Smooth muscle cell (in vitro differentiated cells): ENCODE data around the gene ZPBP. TPM values are rescaled to one million over a fixed set of nuclear protein-coding genes. Genes with fewer than 3 reads are reported as not detected.

Source experiments
- DNase-seq: peaks from one replicate; lab custom pipeline; 2025; ENCODE audit not compliant: unreplicated experiment; lab: John Stamatoyannopoulos, UW
- H2AFZ ChIP-seq: fragments of 200-600 bp; sonication (generic); 2 replicates; pipeline ENCODE4 v1.6.0; 2016; ENCODE audit warnings: antibody characterized with exemption, low read depth, mild to moderate bottlenecking
- H3F3A ChIP-seq: fragments of 200-600 bp; sonication (generic); 2 replicates; pipeline ENCODE4 v1.6.0; 2017; ENCODE audit warnings: antibody characterized with exemption, low read depth
- H3K27ac ChIP-seq: fragments of 200-600 bp; sonication (generic); 2 replicates; pipeline ENCODE4 v1.5.1; 2016; ENCODE audit warnings: low read depth, mild to moderate bottlenecking
- H3K27me3 ChIP-seq: fragments of 200-600 bp; sonication (generic); 2 replicates; pipeline ENCODE4 v1.6.1; 2016; ENCODE audit warnings: low read depth, mild to moderate bottlenecking
- H3K36me3 ChIP-seq: fragments of 200-600 bp; sonication (generic); 2 replicates; pipeline ENCODE4 v1.5.1; 2016; ENCODE audit warnings: low read depth
- H3K4me1 ChIP-seq: fragments of 200-600 bp; sonication (generic); 2 replicates; pipeline ENCODE4 v1.5.1; 2016; ENCODE audit warnings: low read depth
- H3K4me2 ChIP-seq: fragments of 200-600 bp; sonication (generic); 2 replicates; pipeline ENCODE4 v1.6.0; 2016; ENCODE audit warnings: mild to moderate bottlenecking
- H3K4me3 ChIP-seq: fragments of 200-600 bp; sonication (generic); 2 replicates; pipeline ENCODE4 v1.5.1; 2016; ENCODE audit warnings: mild to moderate bottlenecking
- H3K79me2 ChIP-seq: fragments of 200-600 bp; sonication (generic); 2 replicates; pipeline ENCODE4 v1.6.0; 2016; ENCODE audit warnings: low read depth, mild to moderate bottlenecking
- H3K9ac ChIP-seq: fragments of 200-600 bp; sonication (generic); 2 replicates; pipeline ENCODE4 v1.6.0; 2016; ENCODE audit warnings: low read depth
- H3K9me3 ChIP-seq: fragments of 200-600 bp; sonication (generic); replicated peaks from 2 replicates; pipeline ENCODE4 v1.5.1; 2016; ENCODE audit warnings: low read depth
- H4K20me1 ChIP-seq: fragments of 200-600 bp; sonication (generic); 2 replicates; pipeline ENCODE4 v1.6.0; 2016; ENCODE audit warnings: low read depth
- CTCF ChIP-seq: fragments of 200-600 bp; sonication (generic); IDR thresholded peaks from 2 replicates; pipeline ENCODE4 v1.5.1; 2017; ENCODE audit warnings: borderline replicate concordance, mild to moderate bottlenecking, antibody characterized with exemption; ENCODE audit not compliant: insufficient read depth, poor library complexity, severe bottlenecking
- WGBS: methylation state at CpG from one replicate; pipeline ENCODE4 v1.1.7; 2016; ENCODE audit warnings: low lambda C conversion rate; 5-methylcytosine and 5-hydroxymethylcytosine counted together
- polyA plus RNA-seq: library from polyadenylated mRNA; unstranded; fragments of >200 nt; fragmentation: Nextera tagmentation; extraction: Ambion mirVana; gene quantifications from 2 replicates; pipeline ENCODE4 v1.2.1, GENCODE V29; 2016
- total RNA-seq: library from RNA; depleted of rRNA; stranded (reverse); fragments of >200 nt; gene quantifications from 2 replicates; pipeline ENCODE4 v1.2.3, GENCODE V29; 2014

The ZPBP gene
- total and polyA plus RNA-seq, 2 experiments from 2014 or later, result not detected

- no peaks in the 10 kb centered on the region for H3K4me1 ChIP-seq
- H3F3A ChIP-seq, result no peaks in the 10 kb centered on the region
- no peaks in the 10 kb centered on the region for H3K79me2 ChIP-seq
- no peak overlapping the region for H3K4me3 ChIP-seq
- no peaks in the 10 kb centered on the region for H4K20me1 ChIP-seq
- H3K36me3 ChIP-seq, result no peaks in the 10 kb centered on the region
- peaks cover 19% of the 10 kb centered on the region for H3K27me3 ChIP-seq
- no peak for TF ChIP-seq CTCF
- H3K27ac ChIP-seq, result no peak overlapping the region
- WGBS, result 92% methylated on average over 3 of the region's 3 CpGs
- DNase-seq, result no peak
- no peak overlapping the region for H3K4me2 ChIP-seq
- H3K9me3 ChIP-seq, result no peaks in the 10 kb centered on the region
- no peak overlapping the region for H3K9ac ChIP-seq
- no peak overlapping the region for H2AFZ ChIP-seq
These were observed 28.2 kb upstream of the ZPBP start for GRCh38 chr7:50121286-50121685.

- no peaks in the 10 kb centered on the region for H3K9me3 ChIP-seq
- TF ChIP-seq CTCF, result peak; percentile 16
- WGBS, result 62% methylated on average over 9 of the region's 9 CpGs
These were observed 27.0 kb upstream of the ZPBP start for GRCh38 chr7:50119815-50120637.

GRCh38 chr7:50112250-50112649 lies 19.2 kb upstream of the ZPBP start:
- Histone ChIP-seq H3K27me3 (peaks cover 10% of the 10 kb centered on the region), H3F3A (no peaks in the 10 kb centered on the region), H3K4me1 (no peaks in the 10 kb centered on the region), H4K20me1 (no peaks in the 10 kb centered on the region), H2AFZ (no peak overlapping the region), H3K9ac (no peak overlapping the region), H3K27ac (no peak overlapping the region), H3K36me3 (no peaks in the 10 kb centered on the region), H3K4me3 (no peak overlapping the region), H3K9me3 (no peaks in the 10 kb centered on the region), H3K79me2 (no peaks in the 10 kb centered on the region), H3K4me2 (no peak overlapping the region)
- TF ChIP-seq CTCF, result no peak
- WGBS, result 89% methylated on average over 2 of the region's 2 CpGs
- DNase-seq, result no peak

More at GRCh38 chr7:50119815-50120637, 27.0 kb upstream of the ZPBP start:
- no peak for DNase-seq
- no peak overlapping the region for H3K27ac ChIP-seq
- no peak overlapping the region for H3K9ac ChIP-seq
- H3K79me2 ChIP-seq, result no peaks in the 10 kb centered on the region
- H3K27me3 ChIP-seq, result peaks cover 25% of the 10 kb centered on the region
- no peaks in the 10 kb centered on the region for H3K4me1 ChIP-seq
- no peak overlapping the region for H3K4me2 ChIP-seq
- no peak overlapping the region for H3K4me3 ChIP-seq
- H2AFZ ChIP-seq, result no peak overlapping the region
- no peaks in the 10 kb centered on the region for H3F3A ChIP-seq
- no peaks in the 10 kb centered on the region for H4K20me1 ChIP-seq
- no peaks in the 10 kb centered on the region for H3K36me3 ChIP-seq

GRCh38 chr7:50101873-50102272 lies 8.8 kb upstream of the ZPBP start:
- H3K9me3 ChIP-seq, result no peaks in the 10 kb centered on the region
- no peak overlapping the region for H2AFZ ChIP-seq
- no peaks in the 10 kb centered on the region for H3K4me1 ChIP-seq
- no peaks in the 10 kb centered on the region for H4K20me1 ChIP-seq
- H3K27ac ChIP-seq, result no peak overlapping the region
- TF ChIP-seq CTCF, result no peak
- no peak overlapping the region for H3K4me3 ChIP-seq
- no peaks in the 10 kb centered on the region for H3K79me2 ChIP-seq
- H3K9ac ChIP-seq, result no peak overlapping the region
- peaks cover 13% of the 10 kb centered on the region for H3K27me3 ChIP-seq
- H3F3A ChIP-seq, result no peaks in the 10 kb centered on the region
- H3K4me2 ChIP-seq, result no peak overlapping the region
- no peak for DNase-seq
- no peaks in the 10 kb centered on the region for H3K36me3 ChIP-seq
- WGBS, result 92% methylated on average over 15 of the region's 15 CpGs
